ENCODE measurements around the gene TAGLN.

GRCh38 chr11:117239295-117239694 lies 40.1 kb downstream of the TAGLN start:
- TF ChIP-seq CTCF (conservative IDR thresholded peaks at IDR 0.05 in 1 of 2, IDR thresholded peaks at IDR 0.05 in 1 of 2; ENCODE audit: low read depth in 1 of 2, low read length in 2 of 2) (peak; percentile 37 to 66), EZH2 (IDR thresholded peaks at IDR 0.05; ENCODE audit: low read length, missing control alignments) (no peak)

All from fibroblast of lung (primary cell).